ENCODE results near the gene DHX34. TPM values are rescaled to one million over a fixed set of nuclear protein-coding genes. Genes with fewer than 3 reads are reported as not detected.
"Not testable (repeated sequence)": the region's sequence is repeated elsewhere in the genome, so short reads cannot be mapped to it uniquely, and the experiment has no call there.

The DHX34 gene
- total RNA-seq, 1 donor from 2014 or later, result 31.7 TPM

DNA sequence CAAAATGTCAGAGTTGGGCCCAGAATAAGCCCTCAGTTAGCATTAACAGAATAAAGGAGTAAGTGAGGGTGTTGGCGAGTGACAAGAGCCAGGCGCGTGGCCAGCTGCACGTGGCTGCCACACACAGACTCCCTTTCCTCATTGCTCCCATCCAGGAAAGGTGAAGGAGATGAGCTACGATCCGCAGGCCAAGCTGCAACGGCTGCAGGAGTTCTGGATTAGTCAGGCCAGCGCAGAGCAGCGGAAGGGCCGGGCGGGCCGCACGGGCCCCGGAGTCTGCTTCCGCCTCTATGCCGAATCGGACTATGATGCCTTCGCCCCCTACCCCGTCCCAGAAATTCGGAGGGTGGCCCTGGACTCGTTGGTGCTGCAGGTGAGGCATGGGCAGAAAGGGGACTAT lies 13.2 kb downstream of the DHX34 start:
- H3K4me1 Mint-ChIP-seq, result no peaks in the 10 kb centered on the region
- no peak overlapping the region for H3K4me3 Mint-ChIP-seq
- H3K9me3 Mint-ChIP-seq, result no peaks in the 10 kb centered on the region
- H3K27ac Mint-ChIP-seq, result no peak overlapping the region
- H3K27me3 Mint-ChIP-seq (ENCODE audit: low read depth), result no peaks in the 10 kb centered on the region
- DNase-seq (ENCODE audit: low spot score in 2 of 2, unreplicated experiment in 2 of 2), result no peak
- peaks cover 39% of the 10 kb centered on the region for H3K36me3 Mint-ChIP-seq
- TF ChIP-seq, protein P1, sequence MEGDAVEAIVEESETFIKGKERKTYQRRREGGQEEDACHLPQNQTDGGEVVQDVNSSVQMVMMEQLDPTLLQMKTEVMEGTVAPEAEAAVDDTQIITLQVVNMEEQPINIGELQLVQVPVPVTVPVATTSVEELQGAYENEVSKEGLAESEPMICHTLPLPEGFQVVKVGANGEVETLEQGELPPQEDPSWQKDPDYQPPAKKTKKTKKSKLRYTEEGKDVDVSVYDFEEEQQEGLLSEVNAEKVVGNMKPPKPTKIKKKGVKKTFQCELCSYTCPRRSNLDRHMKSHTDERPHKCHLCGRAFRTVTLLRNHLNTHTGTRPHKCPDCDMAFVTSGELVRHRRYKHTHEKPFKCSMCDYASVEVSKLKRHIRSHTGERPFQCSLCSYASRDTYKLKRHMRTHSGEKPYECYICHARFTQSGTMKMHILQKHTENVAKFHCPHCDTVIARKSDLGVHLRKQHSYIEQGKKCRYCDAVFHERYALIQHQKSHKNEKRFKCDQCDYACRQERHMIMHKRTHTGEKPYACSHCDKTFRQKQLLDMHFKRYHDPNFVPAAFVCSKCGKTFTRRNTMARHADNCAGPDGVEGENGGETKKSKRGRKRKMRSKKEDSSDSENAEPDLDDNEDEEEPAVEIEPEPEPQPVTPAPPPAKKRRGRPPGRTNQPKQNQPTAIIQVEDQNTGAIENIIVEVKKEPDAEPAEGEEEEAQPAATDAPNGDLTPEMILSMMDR (IDR thresholded peaks at IDR 0.05; ENCODE audit: unreplicated experiment), result no peak

DNA sequence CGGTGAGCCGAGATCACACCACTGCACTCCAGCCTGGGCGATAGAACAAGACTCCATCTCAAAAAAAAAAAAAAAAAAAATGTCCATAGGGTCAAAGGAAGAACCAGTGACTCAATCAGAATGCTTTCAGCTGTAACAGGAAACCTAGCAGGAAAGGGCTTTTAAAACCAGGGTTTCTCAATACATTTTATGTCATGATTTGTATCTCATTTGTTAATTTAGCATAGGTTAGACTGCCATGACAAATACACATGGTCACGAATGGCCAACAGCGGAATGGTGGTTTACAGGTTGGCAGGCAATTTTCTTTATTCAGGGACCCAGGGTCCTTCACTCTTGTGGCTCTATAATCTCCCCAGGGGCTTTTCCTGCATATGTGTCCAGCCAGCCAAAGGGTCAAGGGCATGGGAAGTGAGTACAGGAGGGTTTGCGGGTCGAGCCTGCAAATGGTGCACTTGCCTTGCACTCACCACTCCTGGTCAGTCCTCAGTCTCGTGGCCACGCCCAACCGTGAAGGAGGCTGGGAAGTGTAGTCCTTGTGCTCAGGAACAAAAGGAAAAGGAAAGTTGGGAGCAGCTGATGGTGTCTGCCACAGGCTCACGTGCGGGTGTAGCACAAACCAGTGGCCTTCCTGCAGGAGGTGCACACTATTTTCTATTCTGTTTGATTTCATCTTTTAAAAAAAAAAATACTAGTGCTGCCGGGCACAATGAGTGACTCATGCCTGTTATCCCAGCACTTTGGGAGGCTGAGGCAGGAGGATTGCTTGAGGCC lies 14.8 kb downstream of the DHX34 start:
- H3K27ac Mint-ChIP-seq, result no peak overlapping the region
- H3K27me3 Mint-ChIP-seq (ENCODE audit: low read depth), result no peaks in the 10 kb centered on the region
- no peak for DNase-seq (ENCODE audit: low spot score in 2 of 2, unreplicated experiment in 2 of 2)
- TF ChIP-seq, protein P1 (IDR thresholded peaks at IDR 0.05; ENCODE audit: unreplicated experiment), result no peak
- peaks cover 25% of the 10 kb centered on the region for H3K36me3 Mint-ChIP-seq
- no peaks in the 10 kb centered on the region for H3K9me3 Mint-ChIP-seq
- no peaks in the 10 kb centered on the region for H3K4me1 Mint-ChIP-seq
- no peak overlapping the region for H3K4me3 Mint-ChIP-seq

DNA sequence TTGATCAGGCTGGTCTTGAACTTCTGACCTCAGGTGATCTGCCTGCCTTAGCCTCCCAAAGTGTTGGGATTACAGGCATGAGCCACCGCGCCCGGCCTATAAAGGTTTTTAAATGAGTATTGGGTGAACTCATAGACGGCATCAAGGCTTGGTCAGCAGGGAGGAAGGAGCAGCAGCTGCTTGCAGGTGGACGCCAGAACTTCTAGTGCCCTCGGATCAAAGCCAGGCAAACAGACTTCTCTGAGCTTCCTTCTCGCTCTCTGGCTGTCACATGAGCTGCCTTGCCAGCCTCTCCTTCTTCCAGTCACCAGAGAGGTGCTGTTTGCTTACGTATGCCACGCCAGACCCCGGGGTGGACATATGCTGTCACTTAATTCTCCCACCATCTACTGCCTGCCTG lies 16.3 kb downstream of the DHX34 start:
- DNase-seq (ENCODE audit: low spot score in 2 of 2, unreplicated experiment in 2 of 2); H3K9me3 Mint-ChIP-seq; H3K27me3 Mint-ChIP-seq (ENCODE audit: low read depth); H3K4me1 Mint-ChIP-seq; H3K27ac Mint-ChIP-seq; H3K4me3 Mint-ChIP-seq: not testable (repeated sequence)
- peaks cover 28% of the 10 kb centered on the region for H3K36me3 Mint-ChIP-seq

DNA sequence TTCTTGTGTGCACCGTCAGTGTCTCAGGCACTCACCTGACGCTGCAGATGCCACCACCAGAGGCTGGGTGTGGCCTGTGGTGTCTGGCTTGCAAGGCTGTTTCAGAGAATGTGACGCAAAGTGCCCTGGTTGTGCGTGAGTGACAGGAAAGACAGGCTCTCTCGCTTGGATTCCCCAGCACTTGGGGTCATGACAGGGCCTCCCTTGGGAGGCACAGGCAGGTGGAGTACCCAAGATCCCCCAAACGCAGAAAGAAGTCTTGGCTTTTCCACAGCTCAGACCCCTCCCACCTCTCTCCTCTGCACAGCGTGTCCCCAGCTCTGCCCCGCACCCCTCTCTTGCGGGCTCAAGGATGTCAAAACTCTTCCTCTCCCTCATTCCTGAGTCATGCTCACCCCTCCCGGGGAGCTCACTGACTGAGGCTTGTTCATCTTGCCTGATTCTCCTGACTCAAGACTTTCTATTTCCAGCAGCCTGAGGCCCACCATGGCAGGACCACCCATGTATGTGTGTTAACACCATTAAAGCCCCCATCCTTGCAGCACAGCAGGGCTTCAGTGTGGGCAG lies 21.0 kb downstream of the DHX34 start:
- Mint-ChIP-seq H3K27ac (no peak overlapping the region), H3K9me3 (no peaks in the 10 kb centered on the region), H3K36me3 (peaks cover 20% of the 10 kb centered on the region), H3K4me1 (no peaks in the 10 kb centered on the region), H3K4me3 (no peak overlapping the region), H3K27me3 (ENCODE audit: low read depth) (no peaks in the 10 kb centered on the region)
- TF ChIP-seq, protein P1 (IDR thresholded peaks at IDR 0.05; ENCODE audit: unreplicated experiment), result no peak
- no peak for DNase-seq (ENCODE audit: low spot score in 2 of 2, unreplicated experiment in 2 of 2)

DNA sequence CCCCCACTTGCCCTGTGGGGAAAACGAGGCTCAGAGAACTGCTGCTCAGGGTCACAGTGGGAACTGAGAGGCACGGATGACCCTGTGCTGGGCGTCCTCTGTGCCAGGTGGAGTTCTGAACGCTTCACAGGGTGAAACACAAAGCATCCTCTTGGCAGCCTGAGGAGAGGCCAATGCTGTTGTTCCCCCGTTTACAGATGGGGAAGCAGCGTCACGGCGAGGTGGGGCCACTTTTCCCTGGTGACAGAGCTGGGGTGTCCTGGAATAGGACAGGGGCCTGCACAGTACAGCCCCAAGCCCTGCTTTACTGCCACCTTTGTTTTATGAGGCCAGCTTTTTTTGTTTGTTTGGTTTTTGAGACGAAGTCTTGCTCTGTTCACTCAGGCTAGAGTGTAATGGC lies 22.1 kb downstream of the DHX34 start:
- H3K4me3 Mint-ChIP-seq, result no peak overlapping the region
- DNase-seq (ENCODE audit: low spot score in 2 of 2, unreplicated experiment in 2 of 2), result no peak
- H3K27ac Mint-ChIP-seq, result no peak overlapping the region
- no peaks in the 10 kb centered on the region for H3K27me3 Mint-ChIP-seq (ENCODE audit: low read depth)
- no peaks in the 10 kb centered on the region for H3K9me3 Mint-ChIP-seq
- no peaks in the 10 kb centered on the region for H3K4me1 Mint-ChIP-seq
- TF ChIP-seq, protein P1 (IDR thresholded peaks at IDR 0.05; ENCODE audit: unreplicated experiment), result no peak
- peaks cover 15% of the 10 kb centered on the region for H3K36me3 Mint-ChIP-seq

DNA sequence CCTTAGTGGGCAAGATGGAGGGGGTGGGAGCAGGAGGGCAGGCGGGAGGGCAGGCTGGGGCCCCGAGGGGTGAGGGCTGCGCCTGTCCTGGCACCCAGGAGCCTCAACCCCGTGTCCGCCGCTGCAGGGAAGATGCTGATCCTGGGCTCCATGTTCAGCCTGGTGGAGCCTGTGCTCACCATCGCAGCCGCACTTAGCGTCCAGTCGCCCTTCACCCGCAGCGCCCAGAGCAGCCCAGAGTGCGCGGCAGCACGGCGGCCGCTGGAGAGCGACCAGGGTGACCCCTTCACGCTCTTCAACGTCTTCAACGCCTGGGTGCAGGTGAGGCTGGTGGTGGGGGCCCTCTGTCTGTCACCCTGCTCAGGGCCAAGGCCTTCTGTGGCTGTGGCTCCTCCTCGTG lies 23.5 kb downstream of the DHX34 start:
- H3K4me1 Mint-ChIP-seq, result no peaks in the 10 kb centered on the region
- no peak overlapping the region for H3K27ac Mint-ChIP-seq
- peaks cover 15% of the 10 kb centered on the region for H3K36me3 Mint-ChIP-seq
- TF ChIP-seq, protein P1 (IDR thresholded peaks at IDR 0.05; ENCODE audit: unreplicated experiment), result no peak
- no peak for DNase-seq (ENCODE audit: low spot score in 2 of 2, unreplicated experiment in 2 of 2)
- H3K9me3 Mint-ChIP-seq, result no peaks in the 10 kb centered on the region
- no peaks in the 10 kb centered on the region for H3K27me3 Mint-ChIP-seq (ENCODE audit: low read depth)
- H3K4me3 Mint-ChIP-seq, result no peak overlapping the region

Data from mesothelial cell of epicardium (in vitro differentiated cells).